K562 (cell line): ENCODE data around the gene NTM. TPM values are rescaled to one million over a fixed set of nuclear protein-coding genes. Genes with fewer than 3 reads are reported as not detected.

Experiments
- ATAC-seq: fragments of 200-7000 bp; cut with Tn5 transposase; 3 replicates; pipeline ENCODE4 v1.9.1; 2020; ENCODE audit warnings: moderate library complexity
- BruUV-seq: library from RNA; stranded (reverse); fragments of 400-500 nt; replicated peaks from 2 replicates; lab custom pipeline; 2021; lab: Mats Ljungman, UMichigan
- CTCF ChIA-PET: fragments of 300-600 bp; formaldehyde crosslinking; extraction: SDS; loops from one replicate; lab custom pipeline; 2021; ENCODE audit warnings: low intra/inter-chr PET ratio; lab: Yijun Ruan, JAX
- POLR2A ChIA-PET: fragments of 300-600, 350-650 bp; sonication (Branson Sonifier 250); formaldehyde crosslinking; extraction: SDS; loops from one replicate; lab custom pipeline; 2021; ENCODE audit warnings: antibody characterized with exemption, inconsistent platforms; lab: Yijun Ruan, JAX
- DNase-seq, 4 experiments: peaks; one replicate each; pipeline versions ENCODE4 v3.0.0 to v3.0.0-alpha.2; 2011 to 2018; ENCODE audit warnings: low spot score in 3 of 4, mixed read lengths in 3 of 4; ENCODE audit errors: extremely low read depth in 1 of 4
- FAIRE-seq: peaks from 2 replicates; lab custom pipeline; 2011; peaks lifted over from hg19 to GRCh38; lab: Jason Lieb, UNC
- H2AFZ ChIP-seq: 2 replicates; pipeline ENCODE4 v1.6.0; 2011; ENCODE audit warnings: low read depth, low read length, control low read depth, inconsistent platforms
- H3K27ac ChIP-seq: fragments of 200-600 bp; 3 replicates; pipeline ENCODE4 v1.8.0; 2011; ENCODE audit warnings: low read depth, mild to moderate bottlenecking, control low read depth, inconsistent platforms, low read length, moderate library complexity, mixed read lengths; ENCODE audit errors: extremely low read depth
- H3K27me3 ChIP-seq, 2 experiments: fragments of 300-600 bp in 1 of 2; 2 replicates in 1 of 2; 3 replicates in 1 of 2; pipeline versions ENCODE4 v1.6.0 to v1.8.0; 2011; ENCODE audit warnings: inconsistent platforms in 2 of 2, low read length in 2 of 2, mild to moderate bottlenecking in 1 of 2, mixed read lengths in 1 of 2, moderate library complexity in 1 of 2; ENCODE audit not compliant: control insufficient read depth in 2 of 2, insufficient read depth in 2 of 2
- H3K36me3 ChIP-seq: fragments of 300-600 bp; 3 replicates; pipeline ENCODE4 v1.8.0; 2011; ENCODE audit warnings: mild to moderate bottlenecking, low read length, inconsistent platforms; ENCODE audit not compliant: control insufficient read depth, insufficient read depth
- H3K4me1 ChIP-seq, 2 experiments: fragments of 200-600 bp in 1 of 2; replicated peaks in 1 of 2; 2 replicates in 1 of 2; 3 replicates in 1 of 2; pipeline versions ENCODE4 v1.5.1 to v1.8.0; 2011; ENCODE audit warnings: inconsistent platforms in 2 of 2, low read length in 2 of 2, mild to moderate bottlenecking in 1 of 2, mixed read lengths in 1 of 2, moderate library complexity in 1 of 2; ENCODE audit not compliant: control insufficient read depth in 2 of 2, insufficient read depth in 2 of 2
- H3K4me2 ChIP-seq: 2 replicates; pipeline ENCODE4 v1.6.1; 2011; ENCODE audit warnings: low read length, control low read depth, inconsistent platforms, mixed read lengths; ENCODE audit not compliant: insufficient read depth
- H3K4me3 ChIP-seq: fragments of 200-600 bp; sonication (generic), shearing (Covaris generic); 2 replicates; pipeline ENCODE4 v1.5.1; 2016; ENCODE audit warnings: control low read depth, inconsistent platforms
- H3K79me2 ChIP-seq: fragments of 200-600 bp; 3 replicates; pipeline ENCODE4 v1.8.0; 2011; ENCODE audit warnings: low read length, inconsistent platforms; ENCODE audit not compliant: control insufficient read depth, insufficient read depth
- H3K9ac ChIP-seq, 2 experiments: 2 replicates each; pipeline versions ENCODE4 v1.6.0 to v1.6.1; 2011; ENCODE audit warnings: low read depth in 2 of 2, low read length in 2 of 2, control low read depth in 1 of 2, inconsistent platforms in 1 of 2, mild to moderate bottlenecking in 1 of 2, mixed read lengths in 1 of 2; ENCODE audit not compliant: insufficient read depth in 1 of 2
- H3K9me1 ChIP-seq: one replicate; pipeline ENCODE4 v1.6.0; 2011; ENCODE audit warnings: inconsistent platforms, mild to moderate bottlenecking, low read length, moderate library complexity; ENCODE audit not compliant: control insufficient read depth, insufficient read depth
- H3K9me3 ChIP-seq: replicated peaks from 2 replicates; pipeline ENCODE4 v1.5.1; 2011; ENCODE audit warnings: low read depth, low read length, inconsistent platforms; ENCODE audit not compliant: control insufficient read depth, insufficient read depth
- H4K20me1 ChIP-seq: replicated peaks from 2 replicates; pipeline ENCODE4 v1.6.1; 2011; ENCODE audit warnings: low read length, inconsistent platforms, mixed read lengths; ENCODE audit not compliant: control insufficient read depth, insufficient read depth
- C11orf30 ChIP-seq: fragments of 450-650 bp; IDR thresholded peaks from 2 replicates; pipeline ENCODE4 v1.6.1; 2016; ENCODE audit warnings: low read depth, mild to moderate bottlenecking
- LEF1 ChIP-seq: fragments of 450-650 bp; IDR thresholded peaks from 2 replicates; pipeline ENCODE4 v1.6.1; 2016; ENCODE audit warnings: mild to moderate bottlenecking
- MAFF ChIP-seq: IDR thresholded peaks from 2 replicates; pipeline ENCODE4 v1.6.1; 2012; ENCODE audit warnings: low read length, improper control_type of control experiment
- MAFG ChIP-seq: fragments of 450-650 bp; conservative IDR thresholded peaks from 2 replicates; pipeline ENCODE4 v1.6.1; 2016; ENCODE audit warnings: missing genetic modification characterization, missing compliant biosample characterization
- MAFK ChIP-seq: IDR thresholded peaks from 2 replicates; pipeline ENCODE4 v1.6.1; 2011; ENCODE audit warnings: low read length, improper control_type of control experiment
- TCF7 ChIP-seq: sonication (generic); IDR thresholded peaks from 2 replicates; pipeline ENCODE4 v1.6.1; 2016; ENCODE audit warnings: antibody characterized with exemption, borderline replicate concordance
- ZNF316 ChIP-seq: fragments of 450-650 bp; IDR thresholded peaks from 2 replicates; pipeline ENCODE4 v1.6.1; 2016
- WGBS: fragments of 100-300 bp; shearing (Covaris generic); methylation state at CpG from one replicate; pipeline ENCODE4 v1.1.6; 2016; ENCODE audit warnings: low coverage, mixed read lengths; ENCODE audit not compliant: insufficient coverage; ENCODE audit errors: missing lambda C conversion rate; 5-methylcytosine and 5-hydroxymethylcytosine counted together
- in situ Hi-C: fragments of 300-500 bp; cut with MboI; formaldehyde crosslinking; loops from 4 replicates; pipeline ENCODE4 v1.15.0; 2018; ENCODE audit warnings: inconsistent platforms, mixed read lengths
- intact Hi-C: fragments of 100-400 bp; cut with micrococcal nuclease; formaldehyde crosslinking; loops from 2 replicates; pipeline ENCODE4 v1.14.2; 2022
- polyA plus RNA-seq, 8 experiments: library from polyadenylated mRNA; depleted of rRNA in 4 of 8; stranded (reverse) in 5 of 8; unstranded in 3 of 8; fragments of >200 nt; fragmentation: Nextera tagmentation in 2 of 8; fragmentation: Illumina TruSeq in 1 of 8; extraction: Ambion mirVana in 2 of 8; extraction: Trizol in 1 of 8; gene quantifications; 2 replicates each; pipeline versions ENCODE4 v1.2.1 to v1.2.3, GENCODE V29; 2011 to 2014; ENCODE audit warnings: inconsistent platforms in 1 of 8, missing spikeins in 1 of 8
- total RNA-seq, 7 experiments: library from RNA; depleted of rRNA in 6 of 7; stranded (reverse); fragments of >200 nt in 6 of 7; fragmentation: Illumina TruSeq in 2 of 7; extraction: Trizol in 2 of 7; gene quantifications; 2 replicates each; pipeline versions ENCODE4 v1.2.1 to v1.2.3, GENCODE V29; 2011 to 2021; ENCODE audit warnings: low replicate concordance in 1 of 7
- TF ChIP-seq, protein P1 (sequence below): IDR thresholded peaks from 3 replicates; pipeline ENCODE4 v1.6.1; 2011; ENCODE audit warnings: borderline replicate concordance, mild to moderate bottlenecking, moderate library complexity; ENCODE audit not compliant: insufficient read length; ENCODE audit errors: extremely low read depth

Gene NTM
- total and polyA plus RNA-seq, 9 of the 15 experiments (the other 6 are each of a cell fraction or from before 2014, with no cell fraction given), result not detected

DNA sequence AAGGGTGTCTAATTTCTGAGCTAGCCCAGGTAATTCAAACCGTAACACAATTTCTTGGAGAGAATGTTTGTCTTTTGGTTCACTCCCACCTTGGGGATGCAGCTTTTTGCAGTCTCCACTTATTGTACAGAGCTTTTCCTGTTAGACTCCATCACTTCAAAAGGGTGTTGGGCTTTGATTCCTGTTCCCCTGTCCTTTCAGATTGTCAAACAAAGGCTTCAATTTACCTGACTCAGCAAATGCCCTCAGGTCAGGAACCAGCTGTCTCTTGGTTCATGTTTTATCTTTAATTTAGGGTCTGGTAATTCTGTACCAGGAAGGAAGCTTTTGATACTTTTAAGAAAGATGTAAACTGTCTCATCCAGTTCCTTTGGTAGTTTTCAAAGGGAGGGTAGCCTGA is 880.6 kb downstream of the NTM start:
- no TSS peak for BruUV-seq
- POLR2A ChIA-PET, result no interaction called here
- Histone ChIP-seq H3K36me3 (no peaks in the 10 kb centered on the region), H3K79me2 (no peaks in the 10 kb centered on the region), H3K9me1 (no peaks in the 10 kb centered on the region), H3K27ac (no peak overlapping the region), H4K20me1 (no peaks in the 10 kb centered on the region), H3K4me3 (no peak overlapping the region), H3K4me1 (no peaks in the 10 kb centered on the region), H3K4me2 (no peak overlapping the region), H3K9me3 (no peaks in the 10 kb centered on the region), H2AFZ (no peak overlapping the region), H3K9ac (no peak overlapping the region), H3K27me3 (no peaks in the 10 kb centered on the region)
- no peak for FAIRE-seq
- CTCF ChIA-PET, result no interaction called here
- peak; percentile 28; the same call in 1 of the 2 replicates for TF ChIP-seq ZNF316
- peak; percentile 33; the same call in 1 of the 2 replicates for TF ChIP-seq MAFG (tag)
- TF ChIP-seq MAFF, result peak; percentile 54
- no peak for TF ChIP-seq LEF1
- 0 out of 2 replicates have a peak, but pooled peaks have one; percentile 5 for TF ChIP-seq C11orf30
- TF ChIP-seq, protein P1, sequence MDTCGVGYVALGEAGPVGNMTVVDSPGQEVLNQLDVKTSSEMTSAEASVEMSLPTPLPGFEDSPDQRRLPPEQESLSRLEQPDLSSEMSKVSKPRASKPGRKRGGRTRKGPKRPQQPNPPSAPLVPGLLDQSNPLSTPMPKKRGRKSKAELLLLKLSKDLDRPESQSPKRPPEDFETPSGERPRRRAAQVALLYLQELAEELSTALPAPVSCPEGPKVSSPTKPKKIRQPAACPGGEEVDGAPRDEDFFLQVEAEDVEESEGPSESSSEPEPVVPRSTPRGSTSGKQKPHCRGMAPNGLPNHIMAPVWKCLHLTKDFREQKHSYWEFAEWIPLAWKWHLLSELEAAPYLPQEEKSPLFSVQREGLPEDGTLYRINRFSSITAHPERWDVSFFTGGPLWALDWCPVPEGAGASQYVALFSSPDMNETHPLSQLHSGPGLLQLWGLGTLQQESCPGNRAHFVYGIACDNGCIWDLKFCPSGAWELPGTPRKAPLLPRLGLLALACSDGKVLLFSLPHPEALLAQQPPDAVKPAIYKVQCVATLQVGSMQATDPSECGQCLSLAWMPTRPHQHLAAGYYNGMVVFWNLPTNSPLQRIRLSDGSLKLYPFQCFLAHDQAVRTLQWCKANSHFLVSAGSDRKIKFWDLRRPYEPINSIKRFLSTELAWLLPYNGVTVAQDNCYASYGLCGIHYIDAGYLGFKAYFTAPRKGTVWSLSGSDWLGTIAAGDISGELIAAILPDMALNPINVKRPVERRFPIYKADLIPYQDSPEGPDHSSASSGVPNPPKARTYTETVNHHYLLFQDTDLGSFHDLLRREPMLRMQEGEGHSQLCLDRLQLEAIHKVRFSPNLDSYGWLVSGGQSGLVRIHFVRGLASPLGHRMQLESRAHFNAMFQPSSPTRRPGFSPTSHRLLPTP, result no peak
- peak; percentile 72 for TF ChIP-seq MAFK
- TF ChIP-seq TCF7, result no peak
- 0% methylated on average over 1 of the region's 1 CpG for WGBS
- no peak for DNase-seq
- no peak for ATAC-seq
- intact Hi-C loops, result no loop called here
- in situ Hi-C loops, result no loop called here
